Vagina (tissue), 2 donors: ENCODE data around the gene ATP6V0D1.

Source experiments
- POLR2A ChIP-seq, 2 donors: fragments of 450-650 bp; IDR thresholded peaks; one replicate each; pipeline ENCODE4 v1.6.1; 2017; ENCODE audit warnings: antibody characterized with exemption in 2 of 2, mild to moderate bottlenecking in 2 of 2, moderate library complexity in 2 of 2
- TF ChIP-seq, protein P1 (sequence below), 3 experiments: fragments of 450-650 bp in 2 of 3; fragments of 200-600 bp in 1 of 3; sonication (generic) in 1 of 3; IDR thresholded peaks; one replicate each; pipeline ENCODE4 v1.5.1; 2017 to 2019; ENCODE audit warnings: antibody characterized with exemption in 3 of 3, mild to moderate bottlenecking in 2 of 3, moderate library complexity in 2 of 3

DNA sequence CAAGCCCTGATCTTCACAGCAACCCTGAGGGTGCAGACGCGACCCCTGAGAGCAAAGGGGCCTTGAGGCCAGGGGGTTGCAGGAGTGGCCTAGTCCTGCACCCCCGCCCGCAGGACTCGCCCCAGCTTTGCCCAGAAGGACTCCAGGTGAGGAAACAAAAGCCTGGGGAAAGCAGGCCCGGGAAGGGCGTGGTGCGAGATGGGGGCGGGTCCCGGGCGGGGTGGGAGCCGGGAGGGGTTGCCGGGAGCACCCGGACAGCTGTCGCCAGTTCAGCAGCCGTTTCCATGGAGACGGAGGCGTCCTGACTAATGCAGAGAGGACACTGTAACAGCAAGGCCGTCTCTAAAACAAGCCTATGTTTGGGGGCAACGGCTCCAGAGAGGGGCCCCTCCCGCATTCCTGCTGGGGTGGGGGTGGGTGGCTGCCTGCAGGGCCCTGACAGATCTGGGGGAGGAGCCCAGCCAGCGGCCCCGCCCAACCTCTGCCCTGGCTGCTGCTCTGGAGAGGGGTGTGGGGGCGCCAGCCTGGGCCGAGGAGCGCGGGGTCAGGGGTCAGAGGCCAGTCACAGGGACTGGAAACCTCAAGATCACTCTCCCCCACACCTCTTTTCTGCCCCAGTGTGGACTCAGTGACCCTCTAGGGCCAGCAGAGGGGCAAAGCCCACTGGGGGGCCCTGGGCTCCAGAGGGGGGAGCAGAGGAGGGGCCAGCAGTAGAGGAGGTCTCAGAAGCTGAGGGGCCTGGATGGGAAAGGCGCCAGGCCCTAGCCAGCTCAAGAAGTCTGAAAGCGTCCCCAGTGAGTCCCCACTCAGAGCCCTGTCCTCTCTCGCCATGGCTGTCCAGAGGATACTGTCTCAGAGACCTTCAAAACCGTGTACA is 84.6 kb downstream of the ATP6V0D1 start:
- TF ChIP-seq, protein P1, sequence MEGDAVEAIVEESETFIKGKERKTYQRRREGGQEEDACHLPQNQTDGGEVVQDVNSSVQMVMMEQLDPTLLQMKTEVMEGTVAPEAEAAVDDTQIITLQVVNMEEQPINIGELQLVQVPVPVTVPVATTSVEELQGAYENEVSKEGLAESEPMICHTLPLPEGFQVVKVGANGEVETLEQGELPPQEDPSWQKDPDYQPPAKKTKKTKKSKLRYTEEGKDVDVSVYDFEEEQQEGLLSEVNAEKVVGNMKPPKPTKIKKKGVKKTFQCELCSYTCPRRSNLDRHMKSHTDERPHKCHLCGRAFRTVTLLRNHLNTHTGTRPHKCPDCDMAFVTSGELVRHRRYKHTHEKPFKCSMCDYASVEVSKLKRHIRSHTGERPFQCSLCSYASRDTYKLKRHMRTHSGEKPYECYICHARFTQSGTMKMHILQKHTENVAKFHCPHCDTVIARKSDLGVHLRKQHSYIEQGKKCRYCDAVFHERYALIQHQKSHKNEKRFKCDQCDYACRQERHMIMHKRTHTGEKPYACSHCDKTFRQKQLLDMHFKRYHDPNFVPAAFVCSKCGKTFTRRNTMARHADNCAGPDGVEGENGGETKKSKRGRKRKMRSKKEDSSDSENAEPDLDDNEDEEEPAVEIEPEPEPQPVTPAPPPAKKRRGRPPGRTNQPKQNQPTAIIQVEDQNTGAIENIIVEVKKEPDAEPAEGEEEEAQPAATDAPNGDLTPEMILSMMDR (IDR thresholded peaks at IDR 0.05): no peak
- no peak for TF ChIP-seq POLR2A (IDR thresholded peaks at IDR 0.05)
